Stimulated activated CD4-positive, alpha-beta T cell treated with anti-CD3 and anti-CD28 coated beads, Interleukin-12 subunit alpha, Interleukin-12 subunit beta, amount 100 ng/mL, for 48 hours (primary cell): ENCODE results near the gene SLCO4A1.
"Not testable (repeated sequence)": the region's sequence is repeated elsewhere in the genome, so short reads cannot be mapped to it uniquely, and the experiment has no call there.

ENCODE experiments used
- DNase-seq, 3 donors: peaks; one replicate each; pipeline ENCODE4 v3.0.0-alpha.2; 2020; ENCODE audit warnings: low read depth in 2 of 3, low spot score in 1 of 3

SLCO4A1 gene

DNA sequence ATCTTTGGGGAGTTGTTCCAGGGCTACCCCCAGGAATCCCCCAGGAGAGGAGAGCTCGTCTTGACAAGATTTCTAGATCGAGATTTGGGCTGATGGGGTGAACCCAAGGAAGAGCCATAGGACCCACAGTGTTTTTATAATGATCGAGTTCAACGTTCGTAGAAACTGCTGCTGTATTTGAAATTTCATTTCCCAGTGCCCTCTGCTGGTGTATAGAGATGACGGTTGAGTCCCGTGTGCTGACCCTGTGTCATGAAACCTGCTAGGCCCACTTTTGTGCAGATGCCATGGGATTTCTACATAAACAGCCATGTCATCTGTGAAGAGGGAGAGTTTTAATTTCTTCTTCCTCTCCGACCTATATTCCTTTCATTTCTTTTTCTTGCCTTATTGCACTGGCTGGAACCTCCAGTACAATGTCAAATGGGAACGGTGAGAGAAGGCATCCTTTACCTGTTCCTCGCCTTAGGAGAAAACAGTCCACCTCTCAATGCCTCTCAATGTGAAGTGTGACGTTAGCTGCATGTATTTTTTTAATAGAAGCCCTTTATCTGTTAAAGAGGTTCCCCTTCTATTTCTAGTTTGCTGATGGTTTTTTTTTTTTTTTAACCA lies 37.8 kb downstream of the SLCO4A1 start:
- no peak for DNase-seq

GRCh38 chr20:62682912-62683517 lies 40.7 kb downstream of the SLCO4A1 start:
- DNase-seq, result no peak

- DNase-seq, result not testable (repeated sequence)
Measured at GRCh38 chr20:62683660-62684322, 41.5 kb downstream of the SLCO4A1 start.

GRCh38 chr20:62684981-62685380 lies 42.7 kb downstream of the SLCO4A1 start:
- DNase-seq, result no peak

- DNase-seq, result no peak
Measured at GRCh38 chr20:62685781-62686555, 43.7 kb downstream of the SLCO4A1 start.

GRCh38 chr20:62686869-62687830 lies 44.8 kb downstream of the SLCO4A1 start:
- no peak for DNase-seq

GRCh38 chr20:62688083-62688482 lies 45.8 kb downstream of the SLCO4A1 start:
- DNase-seq, result no peak

GRCh38 chr20:62688855-62689460 lies 46.7 kb downstream of the SLCO4A1 start:
- no peak for DNase-seq

- DNase-seq, result no peak
Measured at GRCh38 chr20:62689861-62690260, 47.6 kb downstream of the SLCO4A1 start.

- DNase-seq, result no peak
Measured at GRCh38 chr20:62690261-62690820, 48.0 kb downstream of the SLCO4A1 start.

GRCh38 chr20:62691487-62691886 lies 49.2 kb downstream of the SLCO4A1 start:
- no peak for DNase-seq

GRCh38 chr20:62692176-62692575 lies 49.9 kb downstream of the SLCO4A1 start:
- no peak for DNase-seq

DNA sequence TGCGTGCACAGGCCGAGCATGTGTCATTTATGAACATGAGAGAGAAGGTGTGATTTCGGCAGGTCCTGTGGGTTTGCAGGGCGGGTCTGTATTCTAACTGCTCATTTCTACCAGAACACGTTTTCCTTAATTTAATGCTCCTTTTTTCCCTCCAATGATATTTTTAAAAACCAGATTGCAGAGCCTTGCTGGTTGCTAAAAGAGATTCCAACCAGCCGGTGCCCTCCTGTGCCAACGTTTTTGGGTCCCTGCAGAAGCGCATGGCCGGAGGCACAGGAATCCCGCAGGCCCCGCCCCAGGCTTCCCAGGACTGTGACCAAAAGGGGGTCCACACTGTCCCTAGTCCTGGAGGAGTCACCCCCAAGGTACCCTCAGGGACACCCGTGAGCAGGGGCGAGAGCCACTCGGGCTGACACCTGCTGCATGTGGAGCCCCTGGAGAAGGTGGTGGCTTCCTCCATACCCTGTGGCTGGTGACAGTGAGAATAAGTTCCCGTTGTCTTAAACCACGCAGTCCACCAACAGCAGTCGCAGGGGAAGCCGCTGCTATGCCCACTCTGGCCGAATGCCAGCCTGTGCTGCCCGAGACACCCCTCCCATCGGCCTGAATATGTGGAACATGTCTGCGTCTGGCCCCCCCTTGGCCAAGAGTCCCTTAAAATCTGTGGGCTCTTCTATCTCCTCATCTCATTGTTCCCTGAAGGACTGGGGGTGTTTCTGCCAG lies 50.7 kb downstream of the SLCO4A1 start:
- DNase-seq, result no peak

DNA sequence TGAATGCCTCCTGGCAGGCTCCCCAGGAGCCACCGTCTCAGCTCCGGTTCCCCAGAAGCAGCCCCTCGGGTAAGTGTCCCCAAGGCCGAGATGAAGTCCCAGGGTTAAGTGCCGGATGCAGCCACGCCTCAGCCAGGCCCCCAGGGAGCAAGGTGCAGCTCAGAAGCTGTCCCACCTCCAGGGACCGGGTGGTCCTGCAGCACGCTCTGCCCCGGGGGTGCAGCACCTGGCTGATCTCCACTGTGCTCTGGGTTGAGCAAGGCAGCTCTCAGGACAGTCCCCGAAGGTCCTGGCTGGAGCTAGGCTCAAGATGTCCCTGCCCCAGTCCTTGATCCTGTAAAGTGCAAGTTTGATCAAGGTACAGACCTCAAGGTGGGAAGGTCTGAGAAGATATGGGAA lies 51.2 kb downstream of the SLCO4A1 start:
- no peak for DNase-seq

DNA sequence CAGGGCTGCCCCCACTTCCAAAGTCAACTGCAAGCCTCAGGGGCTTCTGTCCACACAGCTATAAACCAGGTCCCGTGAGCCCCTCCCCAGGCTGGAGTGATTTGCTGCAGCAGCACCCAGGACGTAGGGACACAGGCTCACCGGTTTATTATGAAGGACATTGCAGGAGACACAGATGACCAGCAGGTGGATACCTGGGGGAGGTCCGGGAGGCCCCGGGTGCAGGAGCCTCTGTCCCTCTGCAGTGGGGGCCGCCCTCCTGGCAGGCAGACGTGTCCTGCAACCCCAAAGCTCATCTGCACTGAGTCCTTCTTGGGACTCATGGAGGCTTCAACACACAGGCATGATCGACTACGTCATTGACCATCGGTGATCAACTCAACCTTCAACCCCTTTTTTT lies 51.8 kb downstream of the SLCO4A1 start:
- DNase-seq, result no peak

GRCh38 chr20:62694868-62695267 lies 52.6 kb downstream of the SLCO4A1 start:
- DNase-seq, result no peak

- no peak for DNase-seq
Measured at GRCh38 chr20:62695448-62696414, 53.4 kb downstream of the SLCO4A1 start.

- DNase-seq, result no peak
Measured at GRCh38 chr20:62696434-62696957, 54.2 kb downstream of the SLCO4A1 start.
